Measurements from ENCODE around the gene POU3F1.

The POU3F1 gene

DNA sequence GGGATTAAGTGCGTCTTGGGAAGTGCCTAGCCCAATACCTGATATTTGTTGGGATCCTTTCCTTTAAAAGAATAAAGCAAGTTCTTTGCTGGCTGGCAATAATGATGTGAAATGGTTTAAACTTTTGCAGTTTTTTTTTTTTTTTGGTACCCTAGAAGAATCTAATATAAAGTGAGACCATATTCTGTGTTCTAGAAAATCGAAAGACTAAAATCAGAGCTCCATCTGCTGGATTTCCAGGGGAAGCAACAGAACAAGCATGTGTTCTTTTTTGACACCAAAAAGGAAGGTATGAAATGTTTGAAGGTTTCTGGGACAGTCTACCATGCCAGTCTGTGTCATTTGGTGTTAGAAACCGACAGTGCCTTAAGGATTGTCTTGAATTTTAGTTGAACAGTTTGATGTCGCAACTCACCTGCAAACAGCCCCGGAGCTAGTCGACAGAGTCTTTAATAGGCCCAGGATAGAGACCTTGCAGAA, 27.7 kb downstream of the POU3F1 start:
- in situ Hi-C loops (cut with MboI; ENCODE audit: low sequenced_read_pairs, unreplicated experiment) = no loop called here
- DNase-seq (ENCODE audit: low spot score) = peak; percentile 52
- TF ChIP-seq, protein P1, sequence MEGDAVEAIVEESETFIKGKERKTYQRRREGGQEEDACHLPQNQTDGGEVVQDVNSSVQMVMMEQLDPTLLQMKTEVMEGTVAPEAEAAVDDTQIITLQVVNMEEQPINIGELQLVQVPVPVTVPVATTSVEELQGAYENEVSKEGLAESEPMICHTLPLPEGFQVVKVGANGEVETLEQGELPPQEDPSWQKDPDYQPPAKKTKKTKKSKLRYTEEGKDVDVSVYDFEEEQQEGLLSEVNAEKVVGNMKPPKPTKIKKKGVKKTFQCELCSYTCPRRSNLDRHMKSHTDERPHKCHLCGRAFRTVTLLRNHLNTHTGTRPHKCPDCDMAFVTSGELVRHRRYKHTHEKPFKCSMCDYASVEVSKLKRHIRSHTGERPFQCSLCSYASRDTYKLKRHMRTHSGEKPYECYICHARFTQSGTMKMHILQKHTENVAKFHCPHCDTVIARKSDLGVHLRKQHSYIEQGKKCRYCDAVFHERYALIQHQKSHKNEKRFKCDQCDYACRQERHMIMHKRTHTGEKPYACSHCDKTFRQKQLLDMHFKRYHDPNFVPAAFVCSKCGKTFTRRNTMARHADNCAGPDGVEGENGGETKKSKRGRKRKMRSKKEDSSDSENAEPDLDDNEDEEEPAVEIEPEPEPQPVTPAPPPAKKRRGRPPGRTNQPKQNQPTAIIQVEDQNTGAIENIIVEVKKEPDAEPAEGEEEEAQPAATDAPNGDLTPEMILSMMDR (IDR thresholded peaks at IDR 0.05; ENCODE audit: borderline replicate concordance, control extremely low read depth, extremely low read depth, insufficient read depth, missing control alignments) = peak; percentile 30

DNA sequence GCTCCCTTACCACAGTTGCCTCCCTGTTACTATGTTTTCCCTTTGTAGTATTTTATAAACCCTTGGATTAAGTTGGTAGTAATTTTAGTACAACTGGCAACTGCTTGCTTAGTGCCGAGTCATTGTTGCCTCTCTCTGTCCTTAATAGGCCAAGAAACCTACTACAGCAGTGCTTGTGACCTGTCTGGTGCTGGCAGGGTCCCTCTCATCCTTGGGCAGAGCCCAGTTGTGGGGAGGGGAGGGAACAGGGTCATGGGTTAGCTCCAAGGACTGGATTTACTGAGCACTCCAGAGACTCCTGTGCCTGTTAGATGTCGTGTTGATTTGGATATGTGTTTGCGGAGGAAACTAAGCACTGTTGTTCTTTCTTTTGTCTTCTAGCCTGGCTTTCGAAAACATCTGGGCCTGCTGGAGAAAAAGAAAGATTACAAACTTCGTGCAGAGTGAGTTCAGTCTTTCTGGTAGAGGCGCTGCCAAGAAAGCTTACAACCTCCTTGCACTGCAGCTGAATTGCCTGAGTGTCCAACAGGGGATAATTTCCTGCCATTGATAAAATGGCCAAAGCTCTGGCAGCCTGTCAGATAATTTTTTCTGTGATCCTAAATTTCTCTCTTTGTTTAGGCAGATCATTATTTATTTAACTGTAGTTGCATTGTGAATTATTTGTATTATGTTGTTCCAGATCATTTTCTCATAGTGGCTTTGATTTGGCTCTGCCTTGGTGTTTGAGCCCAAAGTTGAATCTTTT, 30.4 kb downstream of the POU3F1 start:
- TF ChIP-seq, protein P1 (IDR thresholded peaks at IDR 0.05; ENCODE audit: borderline replicate concordance, control extremely low read depth, extremely low read depth, insufficient read depth, missing control alignments) = no peak
- DNase-seq (ENCODE audit: low spot score) = no peak
- in situ Hi-C loops (cut with MboI; ENCODE audit: low sequenced_read_pairs, unreplicated experiment) = no loop called here

DNA sequence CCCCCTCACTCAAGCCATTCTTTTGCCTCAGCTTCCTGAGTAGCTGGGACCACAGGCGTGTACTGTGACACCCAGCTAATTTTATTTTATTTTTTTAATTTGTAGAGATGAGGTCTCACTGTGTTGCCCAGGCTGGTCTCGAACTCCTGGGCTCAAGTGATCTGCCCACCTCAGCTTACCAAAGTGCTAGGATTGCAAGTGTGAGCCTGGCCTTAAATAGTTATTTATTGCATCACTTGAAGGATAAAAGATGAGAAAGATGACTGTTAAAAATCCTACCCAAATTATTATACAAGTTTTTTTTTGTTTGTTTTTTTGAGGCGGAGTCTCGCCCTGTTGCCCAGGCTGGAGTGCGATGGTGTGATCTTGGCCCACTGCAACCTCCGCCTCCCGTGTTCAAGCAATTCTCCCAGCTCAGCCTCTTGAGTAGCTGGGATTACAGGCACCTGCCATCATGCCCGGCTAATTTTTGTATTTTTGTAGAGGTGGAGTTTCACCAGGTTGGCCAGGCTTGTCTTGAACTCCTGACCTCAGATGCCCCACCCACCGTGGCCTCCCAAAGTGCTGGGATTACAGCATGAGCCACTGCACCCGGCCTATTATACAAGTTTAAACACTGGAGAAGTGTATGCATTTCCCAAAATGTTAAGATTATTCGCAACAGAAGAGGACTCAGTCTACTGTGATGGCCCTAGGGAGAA, 31.7 kb downstream of the POU3F1 start:
- in situ Hi-C loops (cut with MboI; ENCODE audit: low sequenced_read_pairs, unreplicated experiment) = no loop called here
- DNase-seq (ENCODE audit: low spot score) = no peak
- TF ChIP-seq, protein P1 (IDR thresholded peaks at IDR 0.05; ENCODE audit: borderline replicate concordance, control extremely low read depth, extremely low read depth, insufficient read depth, missing control alignments) = no peak

DNA sequence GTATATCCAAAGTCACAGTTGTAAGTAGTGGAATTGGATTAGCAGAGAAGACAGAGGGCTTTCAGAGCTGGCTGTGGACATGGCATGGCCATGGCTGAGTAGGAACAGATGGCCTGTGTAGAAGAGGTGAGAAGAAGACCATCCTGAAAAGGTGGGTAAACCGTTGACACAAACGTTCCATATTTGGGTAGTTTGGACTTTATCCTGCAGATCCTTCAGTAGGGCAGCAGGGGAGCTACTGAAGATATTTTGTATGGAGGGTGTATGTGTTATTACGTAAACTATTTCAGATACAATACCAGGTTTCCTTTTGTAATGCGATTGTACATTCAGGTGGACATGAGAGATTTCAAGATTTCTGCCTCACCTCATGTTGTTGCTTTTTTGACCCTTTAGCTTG, 32.4 kb downstream of the POU3F1 start:
- in situ Hi-C loops (cut with MboI; ENCODE audit: low sequenced_read_pairs, unreplicated experiment) = no loop called here
- TF ChIP-seq, protein P1 (IDR thresholded peaks at IDR 0.05; ENCODE audit: borderline replicate concordance, control extremely low read depth, extremely low read depth, insufficient read depth, missing control alignments) = no peak
- no peak for DNase-seq (ENCODE audit: low spot score)

DNA sequence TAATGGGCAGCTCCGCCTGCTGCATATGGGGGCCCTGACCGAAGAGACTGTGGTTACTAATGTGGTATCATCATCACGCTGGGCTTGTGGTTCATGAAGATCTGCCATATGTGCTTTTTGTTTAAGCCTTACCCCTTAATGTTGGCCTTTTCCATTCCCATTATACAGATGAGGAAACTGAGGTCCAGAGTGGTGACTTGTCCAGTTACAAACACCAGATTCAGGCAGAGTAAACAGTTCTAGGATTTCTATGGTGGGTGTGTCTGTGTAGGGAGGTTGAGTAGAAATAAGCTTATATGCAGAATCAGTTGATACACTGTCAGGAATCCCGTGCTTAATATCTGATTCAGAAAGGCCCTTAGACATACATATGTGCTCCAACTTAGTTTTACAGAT, 33.4 kb downstream of the POU3F1 start:
- no peak for DNase-seq (ENCODE audit: low spot score)
- in situ Hi-C loops (cut with MboI; ENCODE audit: low sequenced_read_pairs, unreplicated experiment) = no loop called here
- TF ChIP-seq, protein P1 (IDR thresholded peaks at IDR 0.05; ENCODE audit: borderline replicate concordance, control extremely low read depth, extremely low read depth, insufficient read depth, missing control alignments) = no peak

DNA sequence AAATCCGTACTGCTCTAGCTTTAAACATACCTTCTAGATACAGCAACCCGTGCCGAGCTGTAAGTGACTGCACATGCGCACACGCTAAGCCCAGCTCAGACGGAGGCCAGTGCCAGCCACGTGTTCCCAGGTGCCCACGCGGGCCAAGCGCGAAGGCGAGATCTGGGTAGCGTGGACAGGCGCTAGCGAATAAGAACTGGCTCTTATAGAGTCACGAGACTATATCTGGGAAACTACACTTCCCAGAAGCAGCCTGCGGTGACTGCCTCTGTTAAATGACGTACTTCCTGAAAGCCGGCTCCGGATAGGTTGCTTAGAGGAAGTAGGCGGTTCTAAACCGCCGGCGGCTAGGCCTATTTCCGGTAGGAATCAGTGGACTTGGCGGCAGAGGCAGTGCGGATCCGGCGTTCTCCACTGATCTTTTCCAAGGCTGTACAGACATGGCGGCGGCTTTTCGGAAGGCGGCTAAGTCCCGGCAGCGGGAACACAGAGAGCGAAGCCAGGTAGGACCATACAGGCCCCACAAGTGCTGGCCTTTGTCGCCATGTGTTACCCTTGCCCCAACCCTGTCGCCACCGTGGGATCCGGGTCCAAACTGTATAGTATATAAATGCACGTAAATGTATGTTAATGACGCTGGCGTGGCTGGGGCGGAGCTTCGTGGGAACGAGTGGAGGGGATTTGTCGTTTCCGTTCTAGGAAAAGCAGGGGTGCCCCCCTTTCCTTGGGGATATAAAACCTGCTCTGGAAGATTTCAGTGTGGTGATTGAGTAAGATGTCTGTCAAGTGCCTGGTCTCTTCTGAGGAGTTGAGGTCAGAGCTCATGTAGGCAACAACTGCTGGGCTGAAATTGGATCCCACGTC, 34.0 kb downstream of the POU3F1 start, which contains the start of gene UTP11:
UTP11 (plus strand) TSS at position 372 of the 864 bp plus-strand sequence; CDS start at position 441, 69 bp downstream.
- peak; percentile 94 for DNase-seq (ENCODE audit: low spot score)

More for the DNA sequence above, 34.0 kb downstream of the POU3F1 start, which contains the start of gene UTP11:
- in situ Hi-C loops (cut with MboI; ENCODE audit: low sequenced_read_pairs, unreplicated experiment) = no loop called here
- TF ChIP-seq, protein P1 (IDR thresholded peaks at IDR 0.05; ENCODE audit: borderline replicate concordance, control extremely low read depth, extremely low read depth, insufficient read depth, missing control alignments) = no peak

All from GM13976 (cell line).